Activated CD4-positive, alpha-beta T cell treated with anti-CD3 and anti-CD28 coated beads, Interleukin-2, Interleukin-6, amounts not matched to agents 100 ng/mL and 50 ng/mL, durations not matched to agents 16 hours and 8 hours (primary cell): Measurements from ENCODE around the gene TRAPPC11.
"Not testable (repeated sequence)": the region's sequence is repeated elsewhere in the genome, so short reads cannot be mapped to it uniquely, and the experiment has no call there.

Source experiments
- DNase-seq: peaks from one replicate; pipeline ENCODE4 v3.0.0-alpha.2; 2020

The TRAPPC11 gene

DNA sequence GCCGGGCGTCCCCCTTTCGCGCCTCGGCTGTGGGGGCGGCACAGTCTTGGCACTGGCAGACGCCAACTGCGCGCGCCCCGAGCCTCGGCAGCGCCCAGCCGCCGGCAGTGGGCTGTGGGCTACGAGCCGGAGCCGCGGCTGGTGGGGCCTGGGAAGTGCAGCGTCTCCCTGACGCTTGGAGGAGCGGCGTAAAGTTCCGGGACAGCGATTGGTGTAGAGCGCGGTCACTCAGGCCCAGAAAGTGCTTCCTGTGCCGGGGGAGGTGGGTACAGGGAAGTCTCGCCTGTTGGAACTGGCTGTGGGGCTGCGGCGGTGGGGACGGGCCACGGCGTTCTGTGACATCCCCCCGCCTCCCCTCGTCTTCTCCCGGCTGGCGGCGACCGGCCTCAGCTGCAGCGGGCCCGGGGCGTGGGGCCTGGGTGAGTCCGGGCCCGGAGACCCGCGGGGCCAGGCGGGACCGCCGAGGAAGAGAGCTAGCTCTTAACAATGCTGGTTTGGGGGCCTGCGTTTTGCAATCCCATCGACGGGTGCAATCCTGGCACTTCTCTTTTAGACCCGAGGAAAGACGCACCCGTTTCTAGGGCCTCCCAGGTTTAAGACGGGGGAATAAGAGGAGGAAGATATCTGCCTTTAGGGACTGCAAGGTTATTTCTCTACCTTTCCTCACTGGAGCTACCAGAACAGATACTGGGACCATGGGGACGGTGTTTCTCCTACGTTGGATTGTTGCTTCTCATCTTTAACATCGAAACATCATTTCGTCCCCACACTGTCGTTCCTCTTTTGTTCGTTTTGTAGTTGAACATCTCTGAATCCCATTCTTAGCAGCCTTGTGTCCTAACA lies at the start of gene TRAPPC11, which contains the start of gene RWDD4:
Gene TRAPPC11, plus strand, starts transcription at position 265 of the 843 bp plus-strand sequence. CDS start 4,575 bp downstream, outside the sequence.
Gene RWDD4, minus strand, starts transcription at position 157 of the 843 bp plus-strand sequence. CDS start 233 bp downstream, outside the sequence.
- DNase-seq, result peak; percentile 98

- no peak for DNase-seq
These were observed 49.1 kb upstream of the TRAPPC11 start for GRCh38 chr4:183610033-183610432.

DNA sequence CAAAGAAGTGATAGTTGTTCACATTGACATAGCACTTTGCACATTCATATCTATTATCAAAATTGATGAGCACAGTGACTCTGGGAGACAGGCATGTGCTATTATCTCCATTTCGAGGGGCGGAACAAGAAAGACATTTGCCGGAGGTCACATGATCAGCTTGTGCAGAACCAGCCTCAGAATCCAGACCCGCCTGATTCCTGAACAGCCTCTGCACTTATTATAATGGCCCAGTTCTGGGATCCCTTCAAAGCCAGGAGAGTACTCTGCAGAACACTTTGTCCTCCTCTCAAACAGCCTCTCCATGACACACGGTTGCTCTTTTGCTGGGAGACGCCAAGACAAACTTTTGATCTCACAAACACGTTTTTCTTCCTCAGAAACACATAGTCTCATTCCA lies 48.5 kb upstream of the TRAPPC11 start:
- DNase-seq, result no peak

GRCh38 chr4:183611210-183611830 lies 47.8 kb upstream of the TRAPPC11 start:
- no peak for DNase-seq

DNA sequence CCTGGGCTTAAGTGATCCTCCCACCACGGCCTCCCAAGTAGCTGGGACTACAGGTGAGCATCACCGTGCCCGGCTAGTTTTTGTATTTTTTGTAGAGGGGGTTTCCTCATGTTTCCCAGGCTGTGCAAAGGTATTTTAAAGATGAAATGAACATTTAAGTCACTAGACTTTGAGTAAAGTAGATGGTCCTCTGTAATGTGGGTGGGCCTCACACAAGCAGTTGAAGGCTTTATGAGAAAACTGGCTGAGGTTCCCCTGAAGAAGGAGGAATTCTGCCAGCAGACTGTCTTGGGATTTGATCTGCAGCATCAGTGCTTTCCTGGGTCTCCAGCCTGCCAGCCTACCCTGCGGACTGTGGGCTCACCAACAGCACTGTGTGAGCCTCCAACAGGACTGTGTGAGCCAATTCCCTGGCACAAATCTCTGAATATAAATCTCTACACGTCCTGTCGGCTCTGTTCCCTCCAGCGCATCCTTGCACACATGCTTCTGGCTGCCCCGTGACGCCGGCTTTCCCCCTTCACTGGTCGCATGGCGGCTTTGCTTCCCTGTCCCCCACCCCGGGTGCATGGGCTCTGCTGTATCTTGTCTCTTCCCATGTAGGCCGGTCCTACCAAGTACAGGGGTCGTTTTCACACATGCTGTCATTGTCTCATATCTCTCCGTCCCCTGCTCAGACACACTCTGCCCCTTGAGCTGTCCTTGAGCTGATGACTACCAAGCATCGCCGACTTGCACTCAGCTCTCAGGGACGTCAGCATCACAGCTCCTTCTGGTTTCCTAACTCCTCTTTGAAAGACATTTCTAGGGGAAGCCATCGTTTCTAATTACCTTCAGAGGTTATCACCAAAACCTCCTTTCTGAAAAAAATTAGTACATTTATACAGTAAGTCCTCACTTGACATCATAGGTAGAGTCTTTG lies 46.5 kb upstream of the TRAPPC11 start:
- DNase-seq, result no peak

DNA sequence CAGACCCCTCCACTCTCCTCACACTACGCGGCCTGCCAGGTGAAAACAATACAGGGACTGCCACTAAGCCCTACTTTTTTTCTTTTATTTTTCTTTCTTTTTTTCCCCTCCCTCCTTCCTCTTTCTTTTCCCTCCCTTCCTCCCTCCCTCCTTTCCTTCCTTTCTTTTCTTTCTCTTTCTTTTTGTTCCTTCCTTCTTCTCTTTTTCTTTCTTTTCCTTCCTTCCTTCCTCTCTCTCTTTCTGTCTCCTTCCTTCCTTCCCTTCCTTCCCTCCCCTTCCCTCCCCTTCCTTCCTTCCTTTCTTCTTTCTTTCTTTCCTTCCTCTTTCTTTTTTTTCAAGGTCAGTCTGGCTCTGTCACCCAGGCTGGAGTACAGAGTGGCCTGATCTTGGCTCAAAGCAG lies 42.0 kb upstream of the TRAPPC11 start:
- DNase-seq, result no peak

DNA sequence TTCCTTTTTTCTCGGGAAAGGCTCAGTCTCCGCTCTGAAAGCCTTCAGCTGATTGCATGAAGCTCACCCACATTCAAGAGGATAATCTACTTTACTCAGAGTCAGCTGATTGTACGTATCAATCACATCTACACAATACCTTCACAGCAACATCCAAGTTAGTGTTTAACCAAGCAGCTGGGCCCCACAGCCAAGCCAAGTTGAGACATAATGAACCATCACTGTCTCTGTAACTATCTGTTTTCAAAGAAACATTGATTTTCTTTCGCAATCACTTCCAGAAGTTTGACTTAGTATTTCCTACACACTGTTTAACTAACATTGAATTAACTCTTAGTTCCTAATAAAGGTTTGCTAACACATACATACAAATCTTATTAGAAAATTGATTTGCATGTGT lies 40.4 kb upstream of the TRAPPC11 start:
- no peak for DNase-seq

- no peak for DNase-seq
These were observed 38.7 kb upstream of the TRAPPC11 start for GRCh38 chr4:183620421-183620820.

- no peak for DNase-seq
These were observed 37.2 kb upstream of the TRAPPC11 start for GRCh38 chr4:183621875-183622274.

GRCh38 chr4:183624548-183624947 lies 34.5 kb upstream of the TRAPPC11 start:
- DNase-seq, result no peak

GRCh38 chr4:183626168-183626567 lies 32.9 kb upstream of the TRAPPC11 start:
- DNase-seq, result no peak

DNA sequence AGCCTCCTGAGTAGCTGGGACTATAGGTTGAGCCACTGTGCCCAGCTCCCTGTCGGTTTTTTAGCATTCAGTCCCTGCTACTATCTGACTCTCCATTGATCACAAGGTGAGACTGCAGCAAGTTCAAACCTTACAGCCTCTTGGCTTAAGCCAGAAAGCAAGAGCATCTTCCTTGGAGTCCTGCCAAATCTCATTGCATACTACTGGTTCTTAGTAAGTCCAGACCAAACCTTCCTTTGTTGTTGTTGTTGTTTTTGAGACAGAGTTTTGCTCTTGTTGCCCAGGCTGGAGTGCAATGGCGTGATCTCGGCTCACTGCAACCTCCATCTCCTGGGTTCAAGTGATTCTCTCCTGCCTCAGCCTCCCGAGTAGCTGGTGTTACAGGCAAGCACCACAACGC lies 31.8 kb upstream of the TRAPPC11 start:
- not testable (repeated sequence) for DNase-seq

- DNase-seq, result no peak
These were observed 31.0 kb upstream of the TRAPPC11 start for GRCh38 chr4:183627979-183628588.

DNA sequence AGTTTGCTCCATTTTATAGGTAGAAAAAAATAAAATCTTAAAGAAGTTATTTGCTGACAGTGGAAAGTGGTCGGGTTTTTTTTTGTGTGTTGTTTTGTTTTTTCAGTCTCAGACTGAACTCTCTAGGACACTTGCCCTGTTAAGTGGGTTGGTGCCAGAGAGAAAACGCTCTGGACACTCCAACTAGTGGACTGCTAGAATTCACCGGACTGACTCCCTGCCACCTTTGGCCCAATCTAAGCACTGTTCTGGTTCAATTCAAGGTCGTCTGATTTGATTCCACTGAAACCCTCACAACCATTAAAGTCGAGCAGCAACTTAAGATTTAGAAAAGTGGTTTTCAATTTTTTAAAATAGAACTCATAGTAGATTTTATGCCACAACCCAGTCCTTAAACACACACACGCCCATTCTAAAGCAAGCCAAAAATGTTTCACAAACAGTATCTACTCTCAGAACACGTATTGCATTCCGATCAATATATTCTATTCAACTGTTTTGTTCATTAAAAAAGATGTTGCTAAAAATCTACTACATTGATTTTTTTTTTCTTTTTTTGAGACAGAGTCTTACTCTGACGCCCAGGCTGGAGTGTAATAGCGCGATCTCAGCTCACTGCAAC lies 27.4 kb upstream of the TRAPPC11 start:
- no peak for DNase-seq

- DNase-seq, result no peak
These were observed 26.4 kb upstream of the TRAPPC11 start for GRCh38 chr4:183632689-183633088.

DNA sequence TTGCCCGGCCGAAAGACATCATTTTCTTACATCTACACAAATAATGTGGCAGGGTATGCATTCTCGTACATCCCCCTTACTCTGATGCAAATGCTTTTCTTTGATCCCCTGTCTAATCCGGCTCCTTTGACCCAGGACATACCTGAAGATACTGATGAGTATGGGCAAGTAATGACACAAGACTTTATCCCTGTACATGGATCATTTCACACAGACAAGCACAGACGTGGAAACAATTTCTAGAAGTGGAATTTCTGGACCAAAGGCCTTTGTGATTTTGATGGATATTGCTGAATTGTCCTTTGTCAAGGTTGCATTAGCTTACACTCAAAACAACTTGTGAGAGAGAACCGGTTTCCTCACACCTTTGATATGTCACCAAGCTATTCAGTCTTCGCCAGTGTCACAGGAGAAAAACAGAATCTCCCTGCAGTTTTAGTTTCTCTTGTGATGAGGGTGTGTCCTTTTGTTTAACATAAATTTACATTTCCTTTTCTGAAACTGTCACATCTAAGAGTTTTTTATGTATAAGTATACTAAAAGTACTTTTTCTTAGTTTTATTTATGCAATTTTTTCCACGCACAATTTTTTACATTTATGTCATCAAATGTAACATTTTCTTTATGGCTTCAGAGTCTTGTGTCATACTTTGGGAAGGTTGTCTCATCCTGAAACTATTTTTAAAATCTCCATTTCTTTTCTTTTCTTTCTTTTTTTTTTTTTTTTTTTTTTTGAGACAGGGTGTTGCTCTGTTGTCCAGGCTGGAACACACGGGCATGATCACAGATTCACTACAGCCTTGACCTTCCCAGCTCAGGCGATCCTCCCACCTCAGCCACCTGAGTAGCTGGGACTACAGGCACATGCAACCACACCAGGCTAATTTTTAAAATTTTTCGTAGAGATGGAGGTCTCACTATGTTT lies 25.4 kb upstream of the TRAPPC11 start:
- DNase-seq, result no peak

DNA sequence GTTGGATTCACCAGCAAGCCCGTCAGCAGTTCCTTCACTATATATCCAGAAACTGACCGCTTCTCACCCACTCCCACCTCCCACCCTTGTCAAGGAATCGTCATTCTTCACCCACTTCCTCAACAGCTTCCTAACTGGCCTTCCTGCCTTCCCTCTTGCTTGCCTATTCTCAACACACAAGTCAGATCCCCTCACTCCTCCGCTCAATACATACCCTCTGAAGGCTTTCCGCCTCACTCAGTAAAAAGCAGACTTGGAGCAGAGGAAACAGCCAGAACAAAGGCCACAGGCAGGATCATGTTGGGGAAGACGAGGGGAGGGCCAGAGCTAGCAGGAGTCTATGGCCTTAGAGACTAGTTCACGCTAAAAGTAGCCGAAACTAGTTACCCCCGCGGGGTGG lies 23.8 kb upstream of the TRAPPC11 start:
- DNase-seq, result no peak

- no peak for DNase-seq
These were observed 23.4 kb upstream of the TRAPPC11 start for GRCh38 chr4:183635741-183636140.

DNA sequence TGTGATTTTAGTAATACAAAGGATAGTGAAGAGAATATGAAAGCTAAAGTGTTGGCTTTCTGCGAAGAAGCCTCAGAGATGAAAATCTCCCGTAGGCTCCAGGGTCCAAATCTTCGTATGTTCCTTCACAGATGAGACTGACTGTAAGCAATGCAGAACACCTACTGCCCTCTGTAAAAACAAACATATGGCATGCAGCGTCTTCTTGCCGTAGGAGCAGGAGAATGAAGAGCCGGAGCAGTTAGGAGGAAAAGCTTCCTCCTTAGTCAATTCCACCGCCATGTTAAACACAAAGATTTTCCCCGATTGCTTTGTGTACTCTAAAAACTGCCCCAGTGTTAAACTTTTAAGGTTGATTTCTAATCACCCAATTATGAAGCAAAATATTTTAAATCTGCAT lies 22.6 kb upstream of the TRAPPC11 start:
- DNase-seq, result no peak

GRCh38 chr4:183636923-183637322 lies 22.2 kb upstream of the TRAPPC11 start:
- no peak for DNase-seq

- DNase-seq, result peak; percentile 49
These were observed 21.6 kb upstream of the TRAPPC11 start for GRCh38 chr4:183637461-183637860.
